ENCODE data around the gene GTPBP6. TPM values are rescaled to one million over a fixed set of nuclear protein-coding genes. Genes with fewer than 3 reads are reported as not detected.

The GTPBP6 gene
- total and polyA plus RNA-seq, 2 experiments from 2014 or later = 41.4 to 66.8 TPM

GRCh38 chrX:314781-315595, 3.6 kb downstream of the GTPBP6 start:
- Mint-ChIP-seq H3K27me3 (ENCODE audit: insufficient read depth, low read depth, poor library complexity) (peaks cover 19% of the 10 kb centered on the region), H3K4me1 (no peaks in the 10 kb centered on the region; the same call in 2 of the 3 replicates), H3K36me3 (ENCODE audit: low read depth) (peaks cover 37% of the 10 kb centered on the region), H3K9me3 (peaks cover 9% of the 10 kb centered on the region; the same call in 2 of the 3 replicates), H3K4me3 (no peak overlapping the region), H3K27ac (no peak overlapping the region)
- Histone ChIP-seq H3K36me3 (ENCODE audit: insufficient read depth) (peaks cover 6% of the 10 kb centered on the region; the same call in 1 of the 2 replicates), H3K4me3 (no peak overlapping the region), H3K9me2 (ENCODE audit: insufficient read depth) (no peaks in the 10 kb centered on the region), H3K27ac (ENCODE audit: low read depth) (no peak overlapping the region), H3K79me2 (replicated peaks; ENCODE audit: insufficient read depth) (peaks cover 6% of the 10 kb centered on the region; the same call in 1 of the 2 replicates), H3F3A (replicated peaks; ENCODE audit: low read depth) (0 out of 2 replicates have a peak, but pooled peaks cover 4% of the 10 kb centered on the region), H3K27me3 (ENCODE audit: insufficient read depth) (no peaks in the 10 kb centered on the region), H2AFZ (no peak overlapping the region), H3K4me1 (ENCODE audit: insufficient read depth) (no peaks in the 10 kb centered on the region), H3K4me2 (no peak overlapping the region), H4K20me1 (replicated peaks; ENCODE audit: insufficient read depth) (no peaks in the 10 kb centered on the region; the same call in 1 of the 2 replicates)
- no peak for DNase-seq (ENCODE audit: low spot score)
- no peak for TF ChIP-seq EZH2 (IDR thresholded peaks at IDR 0.05; ENCODE audit: low read depth, unreplicated experiment)
- TF ChIP-seq REST (IDR thresholded peaks at IDR 0.05; ENCODE audit: unreplicated experiment) = no peak
- no peak for TF ChIP-seq ZNF331 (CRISPR knock-in tag; IDR thresholded peaks at IDR 0.05; ENCODE audit: low read depth)
- ATAC-seq = no peak

GRCh38 chrX:314049-314448, 4.5 kb downstream of the GTPBP6 start:
- Histone ChIP-seq H3K36me3 (ENCODE audit: insufficient read depth) (peaks cover 6% of the 10 kb centered on the region; the same call in 1 of the 2 replicates), H3K27ac (ENCODE audit: low read depth) (no peak overlapping the region), H3F3A (replicated peaks; ENCODE audit: low read depth) (0 out of 2 replicates have a peak, but pooled peaks cover 8% of the 10 kb centered on the region), H2AFZ (no peak overlapping the region), H3K4me1 (ENCODE audit: insufficient read depth) (no peaks in the 10 kb centered on the region), H3K4me3 (no peak overlapping the region), H3K9me2 (ENCODE audit: insufficient read depth) (no peaks in the 10 kb centered on the region), H3K4me2 (no peak overlapping the region), H3K79me2 (replicated peaks; ENCODE audit: insufficient read depth) (0 out of 2 replicates have a peak, but pooled peaks cover 5% of the 10 kb centered on the region), H3K27me3 (ENCODE audit: insufficient read depth) (no peaks in the 10 kb centered on the region), H4K20me1 (replicated peaks; ENCODE audit: insufficient read depth) (no peaks in the 10 kb centered on the region; the same call in 1 of the 2 replicates)
- Mint-ChIP-seq H3K36me3 (ENCODE audit: low read depth) (peaks cover 46% of the 10 kb centered on the region), H3K27me3 (ENCODE audit: insufficient read depth, low read depth, poor library complexity) (peaks cover 23% of the 10 kb centered on the region), H3K4me1 (no peaks in the 10 kb centered on the region; the same call in 2 of the 3 replicates), H3K4me3 (no peak overlapping the region), H3K27ac (no peak overlapping the region), H3K9me3 (peaks cover 9% of the 10 kb centered on the region; the same call in 2 of the 3 replicates)
- no peak for DNase-seq (ENCODE audit: low spot score)
- ATAC-seq = no peak
- TF ChIP-seq POLR2AphosphoS5 (IDR thresholded peaks at IDR 0.05; ENCODE audit: low read depth) = no peak
- TF ChIP-seq STAT1 (IDR thresholded peaks at IDR 0.05; ENCODE audit: unreplicated experiment) = no peak
- TF ChIP-seq JUNB (IDR thresholded peaks at IDR 0.05; ENCODE audit: unreplicated experiment) = no peak
